Activated naive CD8-positive, alpha-beta T cell treated with anti-CD3 and anti-CD28 coated beads for 36 hours (primary cell): ENCODE data around the gene TMEM273. TPM values are rescaled to one million over a fixed set of nuclear protein-coding genes. Genes with fewer than 3 reads are reported as not detected.

ENCODE experiments used
- total RNA-seq, 2 experiments: library from RNA; stranded (reverse); gene quantifications; one replicate each; pipeline ENCODE4 v1.2.3, GENCODE V29; 2021

Gene TMEM273
- total RNA-seq, 2 experiments from 2014 or later, result 0.76 to 0.80 TPM

Other genes with a start within 250 kb of the TMEM273 start
- not detected for gene LRRC18, start 248.6 kb downstream of the TMEM273 start, total RNA-seq
- not detected for gene VSTM4, start 72.9 kb downstream of the TMEM273 start, total RNA-seq
- not detected for gene FAM170B, start 54.4 kb downstream of the TMEM273 start, total RNA-seq
- gene C10orf71, start 110.8 kb upstream of the TMEM273 start, total RNA-seq, result not detected
- not detected for gene DRGX, start 207.7 kb upstream of the TMEM273 start, total RNA-seq